Right lobe of liver (tissue), 6 donors: ENCODE measurements around the gene IFNL4. TPM values are rescaled to one million over a fixed set of nuclear protein-coding genes. Genes with fewer than 3 reads are reported as not detected.
"Not testable (repeated sequence)": the region's sequence is repeated elsewhere in the genome, so short reads cannot be mapped to it uniquely, and the experiment has no call there.

Experiments used
- ATAC-seq, 4 donors: fragments of 200-7000 bp; cut with Tn5 transposase; one replicate each; pipeline ENCODE4 v1.9.1; 2020; ENCODE audit warnings: mild to moderate bottlenecking in 4 of 4, moderate library complexity in 4 of 4
- DNase-seq, 3 donors: peaks; one replicate each; pipeline ENCODE4 v3.0.0-alpha.2; 2020
- H3K27ac ChIP-seq, 3 donors: fragments of 200-600 bp; one replicate each; pipeline ENCODE4 v1.8.0; 2022
- H3K27me3 ChIP-seq, 2 donors: fragments of 200-600 bp; one replicate each; pipeline ENCODE4 v1.8.0; 2022
- H3K36me3 ChIP-seq, 4 donors: fragments of 200-600 bp; sonication (generic) in 1 of 4; one replicate each; pipeline versions ENCODE4 v1.5.1 to v1.8.0; 2017 to 2022; ENCODE audit warnings: control low read depth in 1 of 4
- H3K4me1 ChIP-seq, 4 donors: fragments of 200-600 bp; sonication (generic) in 1 of 4; one replicate each; pipeline versions ENCODE4 v1.5.1 to v1.8.0; 2017 to 2022; ENCODE audit warnings: control low read depth in 1 of 4
- H3K4me3 ChIP-seq, 3 donors: fragments of 200-600 bp; one replicate each; pipeline ENCODE4 v1.8.0; 2022
- H3K9me3 ChIP-seq, 4 donors: fragments of 200-600 bp; sonication (generic) in 1 of 4; one replicate each; pipeline versions ENCODE4 v1.5.1 to v1.8.0; 2017 to 2022; ENCODE audit warnings: control low read depth in 1 of 4
- POLR2A ChIP-seq: fragments of 450-650 bp; IDR thresholded peaks from one replicate; pipeline ENCODE4 v1.6.1; 2017; ENCODE audit warnings: antibody characterized with exemption, mild to moderate bottlenecking
- WGBS: methylation state at CpG from one replicate; pipeline ENCODE4 v1.1.6; 2018; ENCODE audit warnings: low coverage, low lambda C conversion rate; ENCODE audit not compliant: insufficient coverage; ENCODE audit errors: missing lambda C conversion rate; 5-methylcytosine and 5-hydroxymethylcytosine counted together
- intact Hi-C, 2 donors: fragments of 100-400 bp; cut with DNase I; formaldehyde crosslinking; loops; one replicate each; pipeline versions ENCODE4 v1.11.2 to v1.14.1; 2022
- total RNA-seq, 6 experiments: library from RNA; depleted of rRNA in 2 of 6; stranded (reverse); fragments of >200 nt in 2 of 6; fragmentation: NEBNext Ultra II Directional in 3 of 6; extraction: Animal tissue kit (Norgen Biotek cat#: 25700) in 3 of 6; gene quantifications; one replicate each; pipeline versions ENCODE4 v1.1.0 to v1.2.4, GENCODE V29; 2016 to 2023
- TF ChIP-seq, protein P1 (sequence below), 4 donors: fragments of 200-600 bp in 3 of 4; fragments of 450-650 bp in 1 of 4; IDR thresholded peaks; one replicate each; pipeline versions ENCODE4 v1.5.1 to v1.8.0; 2016 to 2022; ENCODE audit warnings: antibody characterized with exemption in 4 of 4, mild to moderate bottlenecking in 2 of 4
- donor health status: DM: no; HTN: yes; CAD: no.
- donor health status: DM: no; HTN: no; CAD: no.
- donor health status: DM: no; HTN: no; CAD: no.
- donor health status: DM: no; HTN: yes; CAD: no.
- donor health status: DM: no; HTN: yes; CAD: no.

The IFNL4 gene
- total RNA-seq, 6 experiments from 2014 or later: not detected

DNA sequence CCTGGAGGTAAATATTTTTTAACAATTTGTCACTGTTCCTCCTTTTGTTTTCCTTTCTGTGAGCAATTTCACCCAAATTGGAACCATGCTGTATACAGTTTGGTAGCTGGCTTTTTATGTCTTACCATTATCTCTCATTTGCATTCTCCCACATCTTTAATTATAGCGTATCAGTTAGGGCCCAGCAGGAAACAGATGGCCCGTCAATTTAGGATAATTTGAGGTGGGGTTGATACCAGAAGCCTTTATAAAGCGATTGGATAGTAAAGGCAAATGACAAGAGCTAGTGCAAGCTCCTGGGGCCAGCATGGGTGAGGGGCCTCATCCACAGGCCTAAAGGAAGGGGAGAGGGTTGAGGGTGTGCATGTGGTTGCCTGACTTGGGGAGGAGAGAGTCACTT, 3.8 kb upstream of the IFNL4 start:
- intact Hi-C loops: no loop called here
- Histone ChIP-seq H3K27ac (no peak overlapping the region), H3K4me1 (peaks cover 0 to 14% (median 2%) of the 10 kb centered on the region in 4 donors), H3K27me3 (peaks cover 0 to 8% of the 10 kb centered on the region in 2 donors), H3K4me3 (no peak overlapping the region), H3K9me3 (no peaks in the 10 kb centered on the region), H3K36me3 (no peaks in the 10 kb centered on the region)
- no peak for DNase-seq
- no peak for ATAC-seq
- 65% methylated on average over 3 of the region's 3 CpGs for WGBS
- TF ChIP-seq POLR2A: no peak

DNA sequence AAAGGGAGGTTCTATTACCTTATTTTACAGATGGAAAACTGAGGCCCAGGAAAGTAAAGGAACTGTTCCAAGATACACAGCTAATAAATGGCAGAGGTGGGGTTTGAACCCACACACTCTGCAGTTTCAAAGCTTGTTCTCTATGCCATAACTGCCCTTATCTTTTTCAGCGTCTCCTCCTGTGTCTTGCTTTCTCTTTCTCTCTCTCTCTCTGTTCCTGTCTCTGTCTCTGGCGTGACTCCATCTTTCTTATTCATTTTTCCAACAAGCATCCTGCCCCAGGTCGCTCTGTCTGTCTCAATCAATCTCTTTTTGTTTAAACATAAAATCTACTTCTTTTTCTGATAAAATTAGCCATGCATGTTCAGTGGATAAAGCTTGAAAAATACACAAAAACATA, 3.2 kb upstream of the IFNL4 start:
- intact Hi-C loops: no loop called here
- no peak for ATAC-seq
- H3K27me3 ChIP-seq: peaks cover 0 to 8% of the 10 kb centered on the region in 2 donors
- no peaks in the 10 kb centered on the region for H3K9me3 ChIP-seq
- WGBS: 47% methylated on average over 3 of the region's 3 CpGs
- H3K4me3 ChIP-seq: no peak overlapping the region
- TF ChIP-seq, protein P1, sequence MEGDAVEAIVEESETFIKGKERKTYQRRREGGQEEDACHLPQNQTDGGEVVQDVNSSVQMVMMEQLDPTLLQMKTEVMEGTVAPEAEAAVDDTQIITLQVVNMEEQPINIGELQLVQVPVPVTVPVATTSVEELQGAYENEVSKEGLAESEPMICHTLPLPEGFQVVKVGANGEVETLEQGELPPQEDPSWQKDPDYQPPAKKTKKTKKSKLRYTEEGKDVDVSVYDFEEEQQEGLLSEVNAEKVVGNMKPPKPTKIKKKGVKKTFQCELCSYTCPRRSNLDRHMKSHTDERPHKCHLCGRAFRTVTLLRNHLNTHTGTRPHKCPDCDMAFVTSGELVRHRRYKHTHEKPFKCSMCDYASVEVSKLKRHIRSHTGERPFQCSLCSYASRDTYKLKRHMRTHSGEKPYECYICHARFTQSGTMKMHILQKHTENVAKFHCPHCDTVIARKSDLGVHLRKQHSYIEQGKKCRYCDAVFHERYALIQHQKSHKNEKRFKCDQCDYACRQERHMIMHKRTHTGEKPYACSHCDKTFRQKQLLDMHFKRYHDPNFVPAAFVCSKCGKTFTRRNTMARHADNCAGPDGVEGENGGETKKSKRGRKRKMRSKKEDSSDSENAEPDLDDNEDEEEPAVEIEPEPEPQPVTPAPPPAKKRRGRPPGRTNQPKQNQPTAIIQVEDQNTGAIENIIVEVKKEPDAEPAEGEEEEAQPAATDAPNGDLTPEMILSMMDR (IDR thresholded peaks at IDR 0.05): no peak
- no peak for TF ChIP-seq POLR2A
- no peak overlapping the region for H3K27ac ChIP-seq
- no peaks in the 10 kb centered on the region for H3K36me3 ChIP-seq
- DNase-seq: no peak
- peaks cover 0 to 14% (median 2%) of the 10 kb centered on the region in 4 donors for H3K4me1 ChIP-seq

DNA sequence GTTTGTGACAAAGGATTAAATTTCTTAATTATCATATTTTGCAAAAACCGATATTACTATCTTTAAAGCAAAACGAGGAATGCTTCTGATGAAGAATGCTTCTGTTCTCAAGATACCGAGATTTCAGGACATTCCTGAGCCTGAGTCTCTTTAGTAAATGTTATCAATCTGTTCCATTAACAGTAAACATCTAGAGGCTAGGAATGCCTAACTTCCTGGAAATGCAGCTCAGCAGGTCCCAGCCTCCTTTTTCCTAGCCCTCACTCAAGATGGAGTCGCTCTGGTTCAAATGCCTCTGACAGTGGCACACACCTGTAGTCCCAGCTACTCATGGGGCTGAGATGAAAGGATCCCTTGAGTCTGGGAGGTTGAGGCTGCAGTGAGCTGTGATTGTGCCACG, 2.4 kb upstream of the IFNL4 start:
- no peak overlapping the region for H3K4me3 ChIP-seq
- no peak overlapping the region for H3K27ac ChIP-seq
- ATAC-seq: no peak
- 76% methylated on average over 3 of the region's 5 CpGs for WGBS
- no peak for TF ChIP-seq POLR2A
- TF ChIP-seq, protein P1 (IDR thresholded peaks at IDR 0.05): no peak
- DNase-seq: no peak
- peaks cover 0 to 14% (median 2%) of the 10 kb centered on the region in 4 donors for H3K4me1 ChIP-seq
- H3K36me3 ChIP-seq: no peaks in the 10 kb centered on the region
- intact Hi-C loops: no loop called here
- H3K27me3 ChIP-seq: peaks cover 0 to 8% of the 10 kb centered on the region in 2 donors
- no peaks in the 10 kb centered on the region for H3K9me3 ChIP-seq

DNA sequence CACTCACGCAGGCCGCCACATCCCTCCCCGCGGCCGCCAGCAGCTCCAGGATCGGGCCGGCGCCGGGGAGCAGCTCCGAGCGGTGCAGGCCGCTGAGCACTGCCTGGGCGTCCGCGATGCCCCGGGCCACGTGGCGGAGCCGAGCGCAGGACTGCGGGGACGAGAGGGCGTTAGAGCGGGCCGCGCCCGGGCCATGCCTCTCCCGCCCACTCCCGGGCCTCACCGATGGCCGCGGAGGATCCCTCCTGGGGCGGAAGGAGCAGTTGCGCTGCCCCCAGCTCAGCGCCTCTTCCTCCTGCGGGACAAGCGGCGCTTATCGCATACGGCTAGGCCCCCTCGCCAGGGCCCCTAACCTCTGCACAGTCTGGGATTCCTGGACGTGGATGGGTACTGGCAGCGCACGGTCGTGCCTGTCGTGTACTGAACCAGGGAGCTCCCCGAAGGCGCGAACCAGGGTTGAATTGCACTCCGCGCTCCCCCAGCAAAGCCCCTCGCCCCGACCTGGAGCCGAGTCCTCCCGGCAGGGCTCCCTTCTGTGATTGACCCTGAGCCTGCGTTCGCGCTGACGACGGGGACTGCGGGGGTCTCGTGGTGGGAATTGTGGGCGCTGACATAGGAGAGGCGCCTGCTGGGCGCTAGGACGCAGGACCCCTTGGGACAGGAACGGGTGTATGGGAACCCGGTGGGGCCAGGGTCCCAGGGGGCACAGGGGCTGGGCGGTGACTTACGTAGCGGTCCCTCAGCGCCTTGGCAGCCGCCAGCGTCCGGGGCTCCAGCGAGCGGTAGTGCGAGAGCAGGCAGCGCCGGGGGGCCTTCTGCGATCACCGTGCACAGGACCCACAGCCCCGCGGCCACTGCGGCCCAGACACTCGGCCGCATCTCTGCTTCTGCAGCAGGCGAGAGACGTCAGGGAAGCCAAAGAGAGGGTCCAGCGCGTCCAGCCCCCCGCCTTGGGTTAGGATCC, 673 bp downstream of the IFNL4 start:
- peak in 1 of 3 donors; percentile 28 for DNase-seq
- no peaks in the 10 kb centered on the region for H3K36me3 ChIP-seq
- intact Hi-C loops: no loop called here
- no peaks in the 10 kb centered on the region for H3K9me3 ChIP-seq
- H3K4me1 ChIP-seq: peaks cover 0 to 14% (median 2%) of the 10 kb centered on the region in 4 donors
- H3K27me3 ChIP-seq: peaks cover 0 to 8% of the 10 kb centered on the region in 2 donors
- H3K4me3 ChIP-seq: no peak overlapping the region
- H3K27ac ChIP-seq: no peak overlapping the region
- no CpG with 5 or more reads among the region's 92 CpGs for WGBS
- no peak for TF ChIP-seq POLR2A
- peak; percentile 24 to 53 (median 39) for ATAC-seq

DNA sequence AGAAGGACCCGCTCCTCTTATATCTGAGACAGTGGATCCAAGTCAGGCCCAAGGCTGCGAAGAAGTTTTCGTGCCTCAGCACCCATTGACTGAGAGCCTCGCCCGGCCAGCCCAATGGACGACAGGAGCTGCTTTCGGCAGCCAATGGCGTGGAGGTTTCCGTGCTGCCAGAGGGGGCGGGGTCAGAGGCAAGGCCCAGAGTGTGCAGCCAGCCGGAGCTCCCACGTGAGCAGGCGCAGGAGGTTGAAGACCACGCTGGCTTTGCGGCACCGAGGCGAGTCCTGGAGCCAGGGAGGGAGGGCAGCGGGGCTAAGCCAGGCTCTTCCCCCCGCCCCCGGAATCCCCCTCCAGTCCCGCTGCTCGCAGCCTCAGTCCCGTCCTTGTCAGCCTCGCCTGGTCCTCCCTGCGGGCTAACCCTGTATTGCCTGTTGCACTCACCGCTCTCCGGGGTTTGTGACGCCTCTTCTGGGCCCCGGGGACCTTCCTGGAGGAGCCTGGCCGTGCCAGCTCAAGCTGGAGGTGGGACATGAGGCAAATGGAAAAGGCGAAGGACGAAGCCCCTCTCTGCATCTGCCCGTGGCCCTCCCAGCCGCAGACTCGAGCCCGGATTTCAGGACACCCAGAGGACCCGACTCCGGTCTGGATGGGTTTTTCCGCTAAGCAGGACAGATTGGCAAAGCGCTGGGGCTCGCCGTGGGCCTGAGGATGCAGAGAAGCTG, 1.5 kb downstream of the IFNL4 start:
- WGBS: 33% methylated on average over 9 of the region's 42 CpGs
- ATAC-seq: no peak

DNA sequence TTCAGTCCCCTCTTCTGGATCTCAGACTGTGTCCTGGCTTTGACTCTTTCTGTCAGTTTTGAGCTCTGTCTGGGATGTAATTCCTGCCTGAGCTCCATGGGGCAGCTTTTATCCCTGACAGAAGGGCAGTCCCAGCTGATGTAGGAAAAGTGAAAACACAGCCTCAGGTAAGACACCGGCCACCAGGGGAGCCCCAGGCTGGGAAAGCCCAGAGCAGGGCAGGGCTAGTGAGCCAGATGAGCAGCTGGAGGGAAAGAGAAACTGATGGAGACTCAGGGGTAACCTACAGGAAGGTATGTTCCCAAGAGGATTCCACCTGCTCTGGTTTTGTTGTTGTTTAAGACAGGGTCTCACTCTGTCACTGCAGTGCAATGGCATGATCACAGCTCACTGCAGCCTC, 3.5 kb downstream of the IFNL4 start:
- peaks cover 0 to 14% (median 2%) of the 10 kb centered on the region in 4 donors for H3K4me1 ChIP-seq
- DNase-seq, H3K36me3 ChIP-seq, H3K27me3 ChIP-seq, H3K4me3 ChIP-seq, H3K9me3 ChIP-seq, intact Hi-C loops, H3K27ac ChIP-seq: not testable (repeated sequence)
- peak; percentile 58 to 73 (median 61) for ATAC-seq
- no CpG with 5 or more reads among the region's 1 CpG for WGBS

More for the DNA sequence above, 1.5 kb downstream of the IFNL4 start:
- H3K4me1 ChIP-seq: peaks cover 0 to 14% (median 2%) of the 10 kb centered on the region in 4 donors
- TF ChIP-seq, protein P1 (IDR thresholded peaks at IDR 0.05): no peak
- no peak for TF ChIP-seq POLR2A
- intact Hi-C loops: no loop called here
- H3K4me3 ChIP-seq: no peak overlapping the region
- no peaks in the 10 kb centered on the region for H3K36me3 ChIP-seq
- no peaks in the 10 kb centered on the region for H3K9me3 ChIP-seq
- no peak overlapping the region for H3K27ac ChIP-seq
- DNase-seq: peak in 2 of 3 donors; percentile 24 to 57
- H3K27me3 ChIP-seq: peaks cover 0 to 8% of the 10 kb centered on the region in 2 donors

DNA sequence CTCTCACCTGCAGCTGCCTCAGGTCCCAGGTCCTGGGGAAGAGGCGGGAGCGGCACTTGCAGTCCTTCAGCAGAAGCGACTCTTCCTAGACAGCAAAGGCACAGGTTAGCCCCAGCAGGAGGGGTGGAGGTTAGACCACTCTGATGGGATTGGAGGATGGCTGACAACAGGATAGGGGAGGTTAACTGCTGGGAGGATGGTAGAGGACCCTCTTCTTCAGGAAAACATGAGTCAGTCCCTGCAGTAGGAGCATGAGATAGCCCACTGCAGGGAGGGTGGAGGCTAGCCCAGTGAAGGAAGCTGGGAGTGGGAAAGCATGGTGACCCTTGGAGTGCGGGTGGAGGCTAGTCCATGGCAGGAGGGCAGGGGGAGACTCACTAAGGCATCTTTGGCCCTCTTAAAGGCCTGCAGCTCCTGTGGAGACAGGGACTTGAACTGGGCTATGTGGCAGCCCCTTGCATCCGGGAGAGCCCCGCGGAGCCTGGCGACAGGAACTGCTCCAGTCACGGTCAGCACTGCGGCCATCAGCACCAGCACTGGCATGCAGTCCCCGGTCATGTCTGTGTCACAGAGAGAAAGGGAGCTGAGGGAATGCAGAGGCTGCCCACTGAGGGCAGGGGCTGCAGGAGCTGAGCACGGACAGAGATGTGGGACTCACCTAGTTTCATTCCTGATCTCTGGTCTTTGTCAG, 4.1 kb downstream of the IFNL4 start, which contains the start of gene IFNL3:
Gene IFNL3, minus strand, starts transcription at position 597 of the 691 bp plus-strand sequence. Its CDS starts 39 bp downstream, at position 558.
- H3K4me3 ChIP-seq, H3K27me3 ChIP-seq, ATAC-seq, intact Hi-C loops, H3K9me3 ChIP-seq, H3K36me3 ChIP-seq, DNase-seq, H3K27ac ChIP-seq: not testable (repeated sequence)
- 40% methylated on average over 1 of the region's 12 CpGs for WGBS
- peaks cover 0 to 14% (median 2%) of the 10 kb centered on the region in 4 donors for H3K4me1 ChIP-seq
